GM18519 (cell line): ENCODE measurements around the gene HLA-DOB.

Experiments
- ATAC-seq: cut with Tn5 transposase; IDR thresholded peaks from one replicate; pipeline ENCODE4 v1.9.1; 2021; ENCODE audit warnings: mild to moderate bottlenecking, moderate library complexity; ENCODE audit not compliant: unreplicated experiment, low FRiP score

The HLA-DOB gene

DNA sequence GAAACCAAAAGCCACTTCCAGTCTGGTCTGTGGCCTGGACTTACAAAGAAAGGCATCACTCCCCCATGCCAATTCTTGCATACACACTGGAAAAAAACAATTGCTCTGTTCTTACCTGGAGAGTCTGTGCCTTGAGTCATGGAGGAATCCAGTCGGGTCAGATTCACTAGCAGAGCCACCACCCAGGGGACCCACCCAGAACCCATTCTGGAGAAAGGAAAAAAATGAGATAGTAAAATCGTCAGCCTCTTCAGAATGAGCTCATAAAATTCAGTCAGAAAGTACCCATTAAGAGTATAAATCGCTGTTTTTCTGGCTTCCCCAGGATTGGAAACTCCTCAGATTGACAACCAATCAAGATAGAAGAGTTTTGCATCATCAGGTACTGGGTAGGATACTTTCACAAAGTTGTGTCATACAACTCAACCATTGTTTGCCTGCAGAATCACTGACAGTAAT lies at the start of gene HLA-DOB:
HLA-DOB (minus strand) TSS at position 257 of the 459 bp plus-strand sequence; CDS start at position 206, 51 bp downstream.
- peak; percentile 54 for ATAC-seq

GRCh38 chr6:32865724-32866443 lies 49.1 kb upstream of the HLA-DOB start:
- ATAC-seq, result no peak

DNA sequence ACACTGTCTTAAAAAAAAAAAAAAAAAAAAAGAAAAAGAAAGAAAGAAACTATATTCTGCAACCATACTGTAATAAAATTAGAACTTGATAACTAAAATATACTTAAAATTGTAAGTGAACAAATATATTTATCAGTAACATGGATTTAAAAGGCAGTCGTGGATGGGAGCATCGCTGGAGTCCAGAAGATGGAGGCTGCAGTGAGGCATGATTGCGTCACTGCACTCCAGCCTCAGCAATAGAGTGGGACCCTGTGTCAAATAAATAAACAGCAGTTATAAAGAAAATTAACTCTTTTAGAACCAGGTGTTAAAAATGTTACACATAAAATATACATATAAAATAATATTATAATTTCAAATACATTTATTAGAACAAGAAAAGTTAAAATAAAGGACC lies 45.9 kb upstream of the HLA-DOB start:
- ATAC-seq, result no peak

GRCh38 chr6:32860674-32861073 lies 43.9 kb upstream of the HLA-DOB start:
- no peak for ATAC-seq

- no peak for ATAC-seq
Measured at GRCh38 chr6:32858194-32858593, 41.4 kb upstream of the HLA-DOB start.

GRCh38 chr6:32857156-32857891 lies 40.5 kb upstream of the HLA-DOB start:
- no peak for ATAC-seq

DNA sequence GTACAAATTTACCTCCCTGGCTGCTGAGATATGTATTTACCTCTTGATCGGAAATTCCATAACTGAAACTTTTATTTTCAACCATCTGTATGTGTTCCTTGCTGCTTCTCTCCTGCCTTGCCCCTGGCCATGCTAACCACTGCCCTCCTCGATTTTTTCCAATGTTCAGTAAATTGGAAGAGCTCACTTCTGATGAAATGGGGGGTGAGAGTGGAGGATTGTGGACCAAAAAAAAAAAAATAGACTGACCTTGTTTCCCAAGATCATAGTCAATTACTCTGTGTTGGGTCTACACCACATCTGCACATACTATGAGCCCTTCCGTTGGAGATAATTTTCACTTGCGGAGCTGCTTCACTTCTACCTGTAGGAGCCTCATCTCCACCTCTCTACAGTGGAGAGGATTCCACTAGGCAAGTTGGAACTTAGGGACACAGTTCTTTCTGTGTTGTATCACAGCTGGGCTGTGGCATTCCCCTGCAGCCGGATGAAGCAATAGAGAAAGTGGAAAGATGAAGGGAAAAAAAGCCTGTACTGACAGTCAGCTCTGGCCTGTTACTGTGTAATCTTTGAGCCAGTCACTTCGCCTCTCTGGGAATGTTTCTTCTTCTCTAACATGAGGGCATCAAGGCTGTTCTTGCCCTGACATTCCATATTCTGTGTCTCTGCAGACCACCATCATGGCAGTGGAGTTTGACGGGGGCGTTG lies 38.8 kb upstream of the HLA-DOB start:
- ATAC-seq, result no peak

GRCh38 chr6:32854376-32855178 lies 37.8 kb upstream of the HLA-DOB start:
- no peak for ATAC-seq

DNA sequence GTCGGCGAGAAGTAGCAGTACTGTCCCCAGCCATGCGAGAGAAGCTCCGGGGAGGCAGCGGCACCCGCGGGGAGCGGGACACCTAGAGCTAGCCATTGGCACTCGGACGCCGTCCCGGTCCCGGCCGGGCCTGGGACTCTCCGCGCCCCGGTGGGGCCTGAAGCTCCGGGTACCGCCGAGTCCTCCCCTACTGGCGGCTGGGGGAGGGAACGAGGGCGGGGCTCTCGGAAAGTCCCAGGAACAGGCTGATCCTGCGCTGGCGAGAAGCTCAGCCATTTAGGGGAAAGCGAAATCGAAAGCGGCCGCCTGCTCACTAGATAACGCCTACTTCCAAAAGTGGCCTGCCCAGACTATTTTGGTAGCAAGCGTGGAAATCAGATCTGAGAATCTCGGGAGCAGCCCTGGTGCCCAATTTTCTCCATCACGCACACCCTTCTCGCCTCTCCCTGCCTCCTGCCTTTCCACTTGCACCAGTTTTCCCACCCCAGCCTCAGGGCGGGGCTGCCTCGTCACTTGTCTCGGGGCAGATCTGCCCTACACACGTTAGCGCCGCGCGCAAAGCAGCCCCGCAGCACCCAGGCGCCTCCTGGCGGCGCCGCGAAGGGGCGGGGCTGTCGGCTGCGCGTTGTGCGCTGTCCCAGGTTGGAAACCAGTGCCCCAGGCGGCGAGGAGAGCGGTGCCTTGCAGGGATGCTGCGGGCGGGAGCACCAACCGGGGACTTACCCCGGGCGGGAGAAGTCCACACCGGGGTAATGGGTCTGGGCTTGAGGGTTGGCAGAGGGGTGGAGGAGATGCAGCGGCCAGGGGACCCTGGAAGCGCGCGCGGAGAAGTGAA lies 37.0 kb upstream of the HLA-DOB start, which contains the start of the genes PSMB9 and TAP1:
PSMB9 (plus strand) TSS at position 652 of the 835 bp plus-strand sequence; CDS start at position 690, 38 bp downstream.
TAP1 (minus strand) TSS at position 164 of the 835 bp plus-strand sequence; CDS start at position 96, 68 bp downstream.
- ATAC-seq, result peak; percentile 57

DNA sequence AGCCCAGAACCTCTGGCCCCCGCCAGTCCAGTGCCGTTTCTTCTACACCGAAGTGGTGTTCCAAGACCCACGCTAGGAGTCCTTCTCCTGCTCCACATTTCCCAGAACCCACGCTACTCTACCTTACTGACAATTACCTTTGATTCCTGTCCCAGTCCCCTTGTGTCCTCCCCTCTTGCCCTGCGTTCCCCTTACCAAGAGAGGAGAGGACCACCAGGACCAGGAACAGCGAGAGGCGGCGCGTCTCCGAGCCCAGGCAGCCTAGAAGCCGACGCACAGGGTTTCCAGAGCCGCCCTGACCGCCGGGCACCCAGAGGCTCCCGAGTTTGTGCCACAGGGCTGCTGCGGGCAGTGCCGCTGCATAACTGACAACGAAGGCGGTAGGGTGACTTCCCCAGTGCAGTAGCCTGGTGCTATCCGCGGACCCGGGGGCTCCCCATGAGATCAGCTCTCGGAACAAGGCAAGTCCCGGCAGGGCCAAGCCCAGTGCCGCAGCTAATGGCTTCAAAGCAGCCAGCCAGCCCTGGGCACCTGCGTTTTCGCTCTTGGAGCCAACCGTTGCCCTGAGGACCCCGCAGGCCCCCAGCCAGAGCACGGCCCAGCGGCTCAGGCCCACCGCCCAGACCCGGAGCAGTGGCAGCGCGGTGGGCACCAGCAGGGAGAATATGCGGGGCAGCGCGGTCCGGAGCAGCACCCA lies 36.2 kb upstream of the HLA-DOB start:
- ATAC-seq, result peak; percentile 5

DNA sequence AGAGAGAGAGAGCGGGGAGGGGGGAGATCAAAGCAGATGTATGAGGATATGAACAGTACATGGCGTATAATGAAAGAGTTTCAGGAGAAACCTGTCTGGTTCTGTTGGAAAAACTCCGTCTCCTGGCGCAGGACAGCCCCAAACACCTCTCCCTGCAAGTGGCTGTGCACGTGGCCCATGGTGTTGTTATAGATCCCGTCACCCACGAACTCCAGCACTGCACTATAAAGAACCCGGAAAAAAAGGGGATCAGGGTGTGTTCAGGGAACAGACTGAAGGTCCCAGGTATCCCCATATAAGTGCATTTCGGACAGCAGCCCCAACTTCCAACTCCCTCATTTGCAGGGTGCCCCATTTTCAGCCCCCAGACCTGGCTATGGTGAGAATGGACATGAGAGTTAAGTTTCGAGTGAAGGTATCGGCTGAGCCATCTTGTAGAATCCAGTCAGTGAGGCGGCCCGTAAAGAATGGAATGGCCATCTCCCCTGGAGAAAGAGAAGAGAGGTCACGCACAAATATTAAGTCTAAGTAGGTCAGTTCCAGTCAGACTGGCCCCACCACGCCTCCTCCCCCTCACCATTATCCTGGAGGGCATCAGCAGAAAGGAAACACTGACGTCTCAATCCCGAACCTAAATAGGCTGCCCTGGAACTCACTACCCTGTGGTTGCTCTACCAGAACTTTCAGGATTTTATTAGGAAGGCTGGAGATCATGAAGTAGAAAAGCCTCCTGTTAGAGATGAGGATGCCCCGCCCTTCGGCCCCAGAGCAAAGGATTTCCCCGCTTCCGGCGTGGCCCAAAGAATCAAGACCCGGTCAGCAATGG lies 35.4 kb upstream of the HLA-DOB start:
- ATAC-seq, result no peak

DNA sequence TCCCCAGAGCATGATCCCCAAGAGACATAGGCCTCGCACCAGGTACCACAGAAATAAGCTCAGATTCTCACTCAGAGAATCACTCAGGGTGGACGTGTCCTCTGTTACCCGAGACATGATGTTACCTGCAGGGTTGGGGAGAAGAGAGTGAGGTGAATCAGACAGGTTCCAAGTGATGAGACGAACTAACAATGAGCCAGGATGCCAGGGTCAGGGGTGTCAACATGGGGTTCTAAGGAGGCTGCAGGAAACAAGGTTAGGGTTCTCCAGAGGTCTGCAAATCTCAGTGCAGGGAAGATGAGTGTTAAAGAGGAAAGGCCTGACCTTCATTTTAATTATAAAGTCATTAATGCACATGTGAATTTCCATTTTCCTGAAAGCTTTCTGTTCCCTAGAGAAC lies 34.2 kb upstream of the HLA-DOB start:
- ATAC-seq, result no peak

- no peak for ATAC-seq
Measured at GRCh38 chr6:32849126-32849525, 32.3 kb upstream of the HLA-DOB start.

DNA sequence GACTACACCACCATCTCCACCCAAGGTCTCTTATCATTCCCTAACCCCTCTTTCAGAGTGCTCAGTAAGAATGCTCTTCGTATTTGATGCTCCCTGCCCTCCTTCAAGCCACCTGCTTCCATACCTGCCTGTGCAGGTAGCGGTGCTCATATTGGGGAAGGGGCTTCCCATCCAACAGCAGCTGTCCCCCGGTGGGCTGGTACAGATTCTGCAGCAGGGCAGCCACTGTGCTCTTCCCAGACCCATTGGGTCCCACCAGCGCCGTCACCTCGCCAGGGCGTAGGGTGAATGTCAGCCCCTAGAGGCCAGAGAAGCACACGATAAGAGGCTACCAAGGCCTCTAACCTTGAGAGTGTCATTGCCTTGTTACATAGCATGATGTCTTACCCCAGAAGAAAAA lies 31.0 kb upstream of the HLA-DOB start:
- ATAC-seq, result no peak

- no peak for ATAC-seq
Measured at GRCh38 chr6:32847004-32847403, 30.2 kb upstream of the HLA-DOB start.

DNA sequence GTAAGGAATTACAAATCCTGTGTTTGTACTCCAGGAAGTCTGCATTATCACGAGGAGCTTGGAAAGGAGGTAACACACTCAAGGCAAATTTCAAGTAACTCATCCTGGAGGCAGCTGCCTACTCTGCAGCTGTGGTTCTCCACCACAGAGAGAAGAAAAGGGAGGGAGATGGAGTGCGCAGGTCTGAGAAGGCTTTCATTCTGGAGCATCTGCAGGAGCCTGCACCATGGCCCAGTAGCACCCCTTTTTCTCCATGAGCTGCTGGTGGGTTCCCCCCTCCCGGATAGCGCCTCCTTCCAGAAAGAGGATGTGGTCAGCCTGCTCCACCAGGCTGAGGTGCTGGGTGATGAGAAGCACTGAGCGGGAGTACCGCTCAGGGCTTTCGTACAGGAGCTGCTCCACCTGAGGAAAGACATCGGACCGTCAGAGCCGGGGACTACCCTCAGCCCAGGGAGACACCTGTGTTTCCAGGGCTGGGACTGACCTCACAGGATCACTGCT lies 28.6 kb upstream of the HLA-DOB start:
- no peak for ATAC-seq

GRCh38 chr6:32844839-32845383 lies 28.1 kb upstream of the HLA-DOB start:
- no peak for ATAC-seq
